GM11168 (cell line): ENCODE data around the gene PHRF1.

ENCODE experiments used
- in situ Hi-C: fragments of 300-500 bp; cut with MboI; formaldehyde crosslinking; loops from one replicate; pipeline ENCODE4 v1.12.0; 2022; ENCODE audit warnings: low sequenced_read_pairs; ENCODE audit not compliant: unreplicated experiment

Gene PHRF1

GRCh38 chr11:623999-624704, 47.9 kb downstream of the PHRF1 start:
- in situ Hi-C loops: no loop called here

- in situ Hi-C loops: no loop called here
Observed at GRCh38 chr11:624705-625635, 48.7 kb downstream of the PHRF1 start, which contains the start of gene CDHR5. TSS of gene CDHR5 (minus strand) at chr11:624955. CDS start at chr11:624902, 53 bp downstream.

- in situ Hi-C loops: no loop called here
Observed at GRCh38 chr11:625636-626268, 49.5 kb downstream of the PHRF1 start.

- in situ Hi-C loops: no loop called here
Observed at GRCh38 chr11:626475-627307, 50.4 kb downstream of the PHRF1 start, which contains the start of gene SCT. TSS of gene SCT (minus strand) at chr11:627181. CDS start at chr11:627143, 38 bp downstream.

GRCh38 chr11:627308-627576, 51.0 kb downstream of the PHRF1 start:
- in situ Hi-C loops: no loop called here

- in situ Hi-C loops: no loop called here
Observed at GRCh38 chr11:628056-628455, 51.8 kb downstream of the PHRF1 start.

- in situ Hi-C loops: no loop called here
Observed at GRCh38 chr11:629237-629583, 52.9 kb downstream of the PHRF1 start.

- in situ Hi-C loops: no loop called here
Observed at GRCh38 chr11:630871-631270, 54.6 kb downstream of the PHRF1 start.

GRCh38 chr11:635945-636510, 59.8 kb downstream of the PHRF1 start:
- in situ Hi-C loops: no loop called here

- in situ Hi-C loops: no loop called here
Observed at GRCh38 chr11:636511-637332, 60.5 kb downstream of the PHRF1 start, which contains the start of gene DRD4. TSS of gene DRD4 (plus strand) at chr11:637269. CDS start at chr11:637305, 36 bp downstream.

- in situ Hi-C loops: no loop called here
Observed at GRCh38 chr11:637333-637592, 61.0 kb downstream of the PHRF1 start.

- in situ Hi-C loops: no loop called here
Observed at GRCh38 chr11:637593-638521, 61.6 kb downstream of the PHRF1 start.

- in situ Hi-C loops: no loop called here
Observed at GRCh38 chr11:638631-639331, 62.5 kb downstream of the PHRF1 start.

- in situ Hi-C loops: no loop called here
Observed at GRCh38 chr11:639332-639955, 63.2 kb downstream of the PHRF1 start.

- in situ Hi-C loops: no loop called here
Observed at GRCh38 chr11:640021-640706, 63.9 kb downstream of the PHRF1 start.

- in situ Hi-C loops: no loop called here
Observed at GRCh38 chr11:641806-642370, 65.6 kb downstream of the PHRF1 start.
